KOPT-K1 (cell line): ENCODE data around the gene MRPL44.

Experiments
- H3K27ac ChIP-seq: fragments of 200-600 bp; sonication (generic); 2 replicates; pipeline ENCODE4 v1.5.1; 2016; ENCODE audit warnings: antibody characterized with exemption, mild to moderate bottlenecking, low read depth, low read length; ENCODE audit not compliant: poor library complexity, severe bottlenecking
- H3K36me3 ChIP-seq: fragments of 200-600 bp; sonication (generic); 2 replicates; pipeline ENCODE4 v1.5.1; 2017; ENCODE audit warnings: antibody characterized with exemption, mild to moderate bottlenecking, low read length, moderate library complexity; ENCODE audit not compliant: insufficient read depth
- H3K9me3 ChIP-seq: fragments of 200-600 bp; sonication (generic); 2 replicates; pipeline ENCODE4 v1.5.1; 2017; ENCODE audit warnings: antibody characterized with exemption, low read length, mild to moderate bottlenecking; ENCODE audit not compliant: insufficient read depth, poor library complexity, severe bottlenecking

Gene MRPL44

GRCh38 chr2:223957092-223957851 lies at the start of gene MRPL44:
Gene MRPL44, plus strand, starts transcription at chr2:223957463. Its CDS starts 10 bp downstream, at chr2:223957473.
- Histone ChIP-seq H3K9me3 (no peaks in the 10 kb centered on the region), H3K36me3 (peaks cover 33% of the 10 kb centered on the region), H3K27ac (peak within 1 kb of the TSS; percentile 72)

- Histone ChIP-seq H3K36me3 (no peaks in the 10 kb centered on the region), H3K27ac (no peak overlapping the region), H3K9me3 (no peaks in the 10 kb centered on the region)
These were observed 48.8 kb upstream of the MRPL44 start for GRCh38 chr2:223908304-223908998.

- H3K27ac ChIP-seq = no peak overlapping the region
- H3K9me3 ChIP-seq = no peaks in the 10 kb centered on the region
- no peaks in the 10 kb centered on the region for H3K36me3 ChIP-seq
These were observed 48.1 kb upstream of the MRPL44 start for GRCh38 chr2:223909001-223909741.

- Histone ChIP-seq H3K9me3 (no peaks in the 10 kb centered on the region), H3K27ac (no peak overlapping the region)
These were observed 42.9 kb upstream of the MRPL44 start for GRCh38 chr2:223914324-223914723.

GRCh38 chr2:223915071-223915470 lies 42.2 kb upstream of the MRPL44 start:
- H3K27ac ChIP-seq = no peak overlapping the region
- no peaks in the 10 kb centered on the region for H3K36me3 ChIP-seq
- no peaks in the 10 kb centered on the region for H3K9me3 ChIP-seq

More at GRCh38 chr2:223914324-223914723, 42.9 kb upstream of the MRPL44 start:
- H3K36me3 ChIP-seq = no peaks in the 10 kb centered on the region

- no peaks in the 10 kb centered on the region for H3K36me3 ChIP-seq
- H3K9me3 ChIP-seq = no peaks in the 10 kb centered on the region
- no peak overlapping the region for H3K27ac ChIP-seq
These were observed 40.9 kb upstream of the MRPL44 start for GRCh38 chr2:223916181-223916920.

GRCh38 chr2:223918671-223919134 lies 38.6 kb upstream of the MRPL44 start:
- Histone ChIP-seq H3K27ac (no peak overlapping the region), H3K9me3 (no peaks in the 10 kb centered on the region), H3K36me3 (no peaks in the 10 kb centered on the region)

GRCh38 chr2:223920109-223920508 lies 37.2 kb upstream of the MRPL44 start:
- Histone ChIP-seq H3K9me3 (no peaks in the 10 kb centered on the region), H3K27ac (no peak overlapping the region), H3K36me3 (no peaks in the 10 kb centered on the region)

- H3K9me3 ChIP-seq = no peaks in the 10 kb centered on the region
- no peak overlapping the region for H3K27ac ChIP-seq
- no peaks in the 10 kb centered on the region for H3K36me3 ChIP-seq
These were observed 36.1 kb upstream of the MRPL44 start for GRCh38 chr2:223921204-223921603.

- Histone ChIP-seq H3K9me3 (peaks cover 9% of the 10 kb centered on the region), H3K36me3 (no peaks in the 10 kb centered on the region), H3K27ac (no peak overlapping the region)
These were observed 35.0 kb upstream of the MRPL44 start for GRCh38 chr2:223922308-223922707.

- Histone ChIP-seq H3K36me3 (no peaks in the 10 kb centered on the region), H3K9me3 (peaks cover 14% of the 10 kb centered on the region), H3K27ac (no peak overlapping the region)
These were observed 33.3 kb upstream of the MRPL44 start for GRCh38 chr2:223923976-223924375.

- peaks cover 14% of the 10 kb centered on the region for H3K9me3 ChIP-seq
- no peak overlapping the region for H3K27ac ChIP-seq
- H3K36me3 ChIP-seq = no peaks in the 10 kb centered on the region
These were observed 32.2 kb upstream of the MRPL44 start for GRCh38 chr2:223925106-223925505.

GRCh38 chr2:223928113-223929006 lies 28.9 kb upstream of the MRPL44 start:
- Histone ChIP-seq H3K9me3 (peaks cover 14% of the 10 kb centered on the region), H3K27ac (no peak overlapping the region), H3K36me3 (no peaks in the 10 kb centered on the region)

GRCh38 chr2:223929571-223930102 lies 27.6 kb upstream of the MRPL44 start:
- Histone ChIP-seq H3K27ac (no peak overlapping the region), H3K9me3 (peaks cover 14% of the 10 kb centered on the region), H3K36me3 (no peaks in the 10 kb centered on the region)
